Measurements from ENCODE around the gene ATP4A.
"Not testable (repeated sequence)": the region's sequence is repeated elsewhere in the genome, so short reads cannot be mapped to it uniquely, and the experiment has no call there.

ATP4A gene
- total RNA-seq, result 0 reads per million in 2 donors

- no peak for DNase-seq
Measured at GRCh38 chr19:35563207-35563829, at the start of gene ATP4A. Gene ATP4A, minus strand, starts transcription at chr19:35563658. Its CDS starts 29 bp downstream, at chr19:35563629.

- peak; percentile 96 for DNase-seq
Measured at GRCh38 chr19:35612559-35613321, 49.3 kb upstream of the ATP4A start, which contains the start of gene HAUS5. Gene HAUS5, plus strand, starts transcription at chr19:35612735. Its CDS starts 60 bp downstream, at chr19:35612795.

- DNase-seq, result no peak
Measured at GRCh38 chr19:35612224-35612558, 48.7 kb upstream of the ATP4A start.

- no peak for DNase-seq
Measured at GRCh38 chr19:35609851-35610353, 46.4 kb upstream of the ATP4A start.

DNA sequence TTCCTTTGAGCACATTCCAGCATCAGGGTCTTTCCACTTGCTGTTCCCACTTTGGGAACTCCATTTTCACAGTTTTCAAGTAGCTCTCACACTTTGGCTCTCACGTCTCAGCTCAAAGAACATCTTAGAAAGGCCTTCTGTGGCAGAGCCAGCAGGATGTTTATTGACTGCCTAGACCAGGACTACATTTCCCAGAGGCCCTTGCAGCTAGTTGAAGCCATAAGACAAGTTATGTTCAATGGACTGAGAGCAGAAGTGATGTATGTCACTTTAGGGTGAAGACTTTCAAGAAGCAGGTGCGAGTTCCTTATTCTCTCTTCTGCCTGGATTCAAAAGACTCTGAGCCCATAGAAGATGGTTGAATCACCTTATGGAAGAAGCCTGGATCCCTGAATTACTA, 44.8 kb upstream of the ATP4A start:
- no peak for DNase-seq

DNA sequence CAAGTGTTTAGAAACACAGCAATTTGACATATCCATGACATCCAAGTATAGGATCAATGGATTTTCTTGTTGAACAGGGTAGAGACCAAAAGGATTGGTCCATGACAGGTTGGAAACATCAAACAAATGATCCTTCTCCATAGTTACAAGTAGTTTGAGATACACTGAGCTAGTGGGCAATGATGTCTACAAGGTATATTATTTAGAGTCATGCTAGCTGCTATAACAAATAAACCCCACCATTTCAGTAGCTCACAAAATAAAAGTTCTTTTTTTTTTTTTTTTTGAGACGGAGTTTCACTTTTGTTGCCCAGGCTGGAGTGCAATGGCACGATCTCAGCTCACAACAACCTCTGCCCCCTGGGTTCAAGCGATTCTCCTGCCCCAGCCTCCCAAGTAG, 44.2 kb upstream of the ATP4A start:
- no peak for DNase-seq

DNA sequence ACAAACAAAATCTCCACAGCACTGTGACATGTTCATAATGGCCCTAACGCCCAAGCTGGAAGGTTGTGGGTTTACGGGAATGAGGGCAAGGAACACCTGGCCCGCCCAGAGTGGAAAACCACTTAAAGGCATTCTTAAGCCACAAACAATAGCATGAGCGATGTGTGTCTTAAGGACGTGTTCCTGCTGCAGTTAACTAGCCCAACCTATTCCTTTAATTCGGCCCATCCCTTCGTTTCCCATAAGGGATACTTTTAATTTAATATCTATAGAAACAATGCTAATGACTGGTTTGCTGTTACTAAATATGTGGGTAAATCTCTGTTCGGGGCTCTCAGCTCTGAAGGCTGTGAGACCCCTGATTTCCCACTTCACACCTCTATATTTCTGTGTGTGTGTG, 43.7 kb upstream of the ATP4A start:
- DNase-seq, result not testable (repeated sequence)

DNA sequence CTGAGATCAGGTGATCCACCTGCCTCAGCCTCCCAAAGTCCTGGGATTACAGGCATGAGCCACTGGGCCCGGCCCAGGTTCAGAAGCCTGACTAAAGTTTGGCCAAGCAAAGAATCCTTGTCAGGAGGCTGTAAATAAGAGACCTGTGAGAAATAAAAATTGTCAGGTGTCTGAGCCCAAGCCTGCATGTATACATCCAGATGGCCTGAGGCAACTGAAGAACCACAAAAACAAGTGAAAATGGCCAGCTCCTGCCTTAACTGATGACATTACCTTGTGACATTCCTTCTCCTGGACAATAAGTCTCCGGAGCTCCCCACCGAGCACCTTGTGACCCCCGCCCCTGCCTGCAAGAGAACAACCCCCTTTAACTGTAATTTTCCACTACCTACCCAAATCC, 41.0 kb upstream of the ATP4A start:
- DNase-seq, result not testable (repeated sequence)

DNA sequence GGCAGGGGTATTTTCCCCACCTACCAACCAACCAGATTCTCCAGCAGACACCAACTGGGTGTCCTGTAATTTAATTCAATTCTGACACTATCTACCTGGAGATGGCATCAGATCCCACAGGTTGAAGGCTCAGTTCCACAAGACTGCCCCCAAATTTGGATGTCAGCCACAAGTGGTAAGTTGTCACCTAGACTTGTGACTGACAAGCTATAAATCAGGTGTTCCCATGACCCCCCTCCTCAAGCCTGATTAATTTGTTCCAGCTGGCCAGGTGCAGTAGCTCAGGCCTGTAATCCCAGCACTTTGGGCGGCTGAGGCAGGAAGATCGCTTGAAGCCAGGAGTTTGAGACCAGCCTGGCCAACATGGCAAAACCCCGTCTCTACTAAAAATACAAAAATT, 38.5 kb upstream of the ATP4A start:
- no peak for DNase-seq

DNA sequence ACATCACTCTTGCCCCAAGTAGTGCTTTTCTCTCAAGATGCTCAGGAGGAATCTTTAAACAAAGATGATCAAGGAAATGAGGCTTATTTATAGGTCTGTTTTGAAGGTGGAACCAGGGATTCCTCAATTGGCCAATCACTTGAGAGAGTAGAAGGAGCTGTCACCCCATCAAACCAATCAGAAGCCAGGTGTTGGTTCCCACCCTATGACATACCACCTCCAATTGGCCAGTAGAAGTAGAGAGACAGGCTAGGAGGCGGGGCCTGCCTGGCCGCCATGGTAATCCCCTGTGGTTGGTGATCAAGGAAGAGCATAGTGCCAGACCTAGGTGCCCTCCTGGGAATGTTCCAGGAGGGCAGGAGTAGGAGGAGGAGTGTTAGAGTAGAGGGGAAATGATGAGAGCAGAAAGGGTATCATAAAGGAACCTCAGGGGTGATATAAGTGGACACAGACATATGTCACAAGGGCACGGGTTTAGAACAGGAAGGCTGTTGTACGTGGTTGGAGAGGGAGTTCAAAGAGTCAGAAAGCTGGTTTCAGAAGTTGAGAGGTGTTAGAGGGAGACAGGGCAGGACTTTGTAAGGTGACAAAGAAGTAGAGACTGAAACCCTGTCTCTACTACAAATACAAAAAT, 33.0 kb upstream of the ATP4A start:
- no peak for DNase-seq

- no peak for DNase-seq
Measured at GRCh38 chr19:35595928-35596327, 32.5 kb upstream of the ATP4A start.

GRCh38 chr19:35595026-35595425, 31.6 kb upstream of the ATP4A start:
- not testable (repeated sequence) for DNase-seq

DNA sequence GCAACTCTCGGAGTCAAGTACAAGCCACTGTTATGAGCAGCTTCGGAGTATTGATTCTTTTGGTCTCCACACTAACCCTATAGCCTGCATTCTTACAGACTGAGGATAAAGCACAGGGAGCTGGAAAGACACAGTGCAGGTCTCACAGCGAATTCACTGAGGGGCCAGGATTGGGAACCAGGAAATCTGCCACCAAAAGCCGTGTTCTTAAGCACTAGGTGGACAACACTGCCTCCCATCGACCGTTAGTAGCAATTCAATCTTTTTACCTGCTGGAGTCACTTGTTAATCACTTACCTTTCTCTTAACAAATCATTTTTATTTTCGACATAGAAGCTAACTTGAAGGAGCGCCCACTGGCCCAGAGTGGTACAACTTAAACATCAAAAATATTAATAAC, 28.8 kb upstream of the ATP4A start:
- DNase-seq, result no peak

DNA sequence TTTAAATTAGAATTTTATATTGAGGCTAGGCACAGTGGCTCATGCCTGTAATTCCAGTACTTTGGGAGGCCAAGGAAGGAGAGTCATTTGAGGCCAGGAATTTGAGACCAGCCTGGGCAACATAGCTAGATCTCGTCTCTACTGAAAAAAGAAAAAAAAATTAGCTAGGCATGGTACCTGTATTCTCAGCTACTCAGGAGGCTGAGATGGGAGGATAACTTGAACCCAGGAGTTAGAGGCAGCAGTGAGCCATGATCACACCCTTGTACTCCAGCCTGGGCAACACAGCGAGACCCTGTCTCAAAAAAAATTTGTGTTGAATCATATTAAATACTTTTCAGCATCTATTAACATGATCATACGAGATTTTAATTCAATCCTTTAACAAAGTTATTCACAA, 27.4 kb upstream of the ATP4A start:
- DNase-seq, result no peak

DNA sequence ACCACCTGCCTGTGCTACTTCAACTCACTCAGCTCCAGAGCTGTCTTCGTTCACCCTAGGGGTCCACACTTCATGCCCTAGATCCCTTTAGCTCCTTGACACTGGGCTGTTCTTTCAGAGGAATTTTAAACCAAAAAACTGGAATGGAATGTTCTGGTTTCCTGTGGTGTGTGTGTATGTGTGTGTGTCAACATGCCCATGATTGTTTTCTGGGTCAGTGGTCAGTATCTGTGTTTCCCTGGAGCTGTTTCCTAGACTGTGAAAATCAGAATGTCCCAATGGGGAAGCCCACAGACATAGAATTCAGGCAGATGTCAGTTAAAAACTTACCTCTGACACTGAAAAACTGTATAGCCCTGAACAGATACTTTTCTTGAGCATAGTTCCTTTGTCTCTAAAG, 23.9 kb upstream of the ATP4A start:
- DNase-seq, result no peak

DNA sequence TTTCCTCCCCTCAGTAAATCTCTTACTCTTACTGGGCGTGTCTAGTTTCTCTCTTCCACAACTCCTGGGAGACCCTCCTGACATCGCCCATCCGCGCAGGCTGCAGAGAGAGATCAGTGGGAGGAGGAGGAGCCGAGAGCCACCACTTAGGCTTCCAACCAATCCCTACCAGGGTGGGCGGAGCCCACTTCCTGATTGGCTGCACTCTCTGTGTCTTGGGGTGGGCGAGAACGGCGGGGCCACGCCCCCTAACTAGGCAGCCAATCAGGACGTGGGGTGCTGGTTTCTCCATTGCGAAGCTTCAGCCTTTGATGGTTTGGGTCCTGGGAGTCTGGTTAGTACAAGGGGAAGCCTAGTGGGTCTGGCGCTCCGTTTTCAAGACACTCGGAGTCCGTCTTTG, 22.4 kb upstream of the ATP4A start, which contains the start of gene PMIS2:
TSS of gene PMIS2 (plus strand) at position 326 of the 400 bp plus-strand sequence. CDS start 87 bp downstream, outside the sequence.
- no peak for DNase-seq

- DNase-seq, result no peak
Measured at GRCh38 chr19:35582760-35583159, 19.3 kb upstream of the ATP4A start.

- no peak for DNase-seq
Measured at GRCh38 chr19:35578707-35579106, 15.2 kb upstream of the ATP4A start.

DNA sequence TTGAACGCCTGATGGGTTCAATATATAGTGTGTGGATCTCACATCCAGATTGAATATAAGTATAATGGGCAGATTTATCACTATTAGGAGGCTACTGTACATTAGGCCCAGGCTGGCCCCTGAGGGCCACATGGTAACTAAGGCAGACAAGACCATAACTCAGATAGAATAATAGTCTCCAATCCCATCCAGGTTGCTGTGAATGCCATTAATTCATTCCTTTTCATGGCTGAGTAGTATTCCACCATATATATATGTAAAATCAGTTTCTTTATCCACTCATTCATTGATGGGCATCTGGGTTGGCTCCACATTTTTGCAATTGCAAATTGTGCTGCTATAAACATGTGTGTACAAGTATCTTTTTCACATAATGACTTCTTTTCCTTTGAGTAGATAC, 14.5 kb upstream of the ATP4A start:
- DNase-seq, result no peak

- DNase-seq, result no peak
Measured at GRCh38 chr19:35571406-35571965, 8.0 kb upstream of the ATP4A start.

- DNase-seq, result no peak
Measured at GRCh38 chr19:35569281-35569781, 5.9 kb upstream of the ATP4A start.

DNA sequence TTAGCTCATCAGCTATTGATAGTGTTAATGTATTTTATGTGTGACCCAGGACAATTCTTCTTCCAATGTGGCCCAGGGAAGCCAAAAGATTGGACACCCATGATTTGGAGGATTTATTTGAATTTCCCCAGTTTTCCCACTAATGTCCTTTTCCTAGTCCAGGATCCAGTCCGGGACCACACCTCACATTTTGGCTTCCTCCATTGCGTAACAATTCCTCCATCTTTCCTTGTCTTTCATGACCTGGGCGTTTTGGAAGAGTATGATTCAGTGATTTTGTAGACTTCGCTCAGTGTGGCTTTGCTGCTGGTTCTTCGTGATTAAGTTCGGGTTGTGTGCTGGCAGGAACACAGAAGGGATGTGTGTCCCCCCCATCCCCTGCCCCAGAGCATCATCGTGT, 3.3 kb upstream of the ATP4A start:
- DNase-seq, result no peak

Data from T-helper 9 cell (primary cell).